GM18909 (cell line): ENCODE results near the gene CCS.
A peak's percentile ranks its signal among the peaks of the same experiment; 100 is the strongest.
"Not testable (repeated sequence)": the region's sequence is repeated elsewhere in the genome, so short reads cannot be mapped to it uniquely, and the experiment has no call there.

Source experiments
- ATAC-seq: cut with Tn5 transposase; IDR thresholded peaks from one replicate; pipeline ENCODE4 v1.9.1; 2021; ENCODE audit warnings: mild to moderate bottlenecking; ENCODE audit not compliant: unreplicated experiment, poor library complexity

The CCS gene, protein sequence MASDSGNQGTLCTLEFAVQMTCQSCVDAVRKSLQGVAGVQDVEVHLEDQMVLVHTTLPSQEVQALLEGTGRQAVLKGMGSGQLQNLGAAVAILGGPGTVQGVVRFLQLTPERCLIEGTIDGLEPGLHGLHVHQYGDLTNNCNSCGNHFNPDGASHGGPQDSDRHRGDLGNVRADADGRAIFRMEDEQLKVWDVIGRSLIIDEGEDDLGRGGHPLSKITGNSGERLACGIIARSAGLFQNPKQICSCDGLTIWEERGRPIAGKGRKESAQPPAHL

GRCh38 chr11:66592457-66593302, at the start of gene CCS, which contains the start of gene CCDC87:
Gene CCS (plus strand): TSS chr11:66593185. CDS start chr11:66593262, 77 bp downstream.
Gene CCDC87 (minus strand): TSS chr11:66593063. CDS start chr11:66593015, 48 bp downstream.
- ATAC-seq, result peak; percentile 93

GRCh38 chr11:66543263-66544107, 49.5 kb upstream of the CCS start:
- ATAC-seq, result peak; percentile 36

- ATAC-seq, result not testable (repeated sequence)
These were observed 48.0 kb upstream of the CCS start for GRCh38 chr11:66544952-66545351.

DNA sequence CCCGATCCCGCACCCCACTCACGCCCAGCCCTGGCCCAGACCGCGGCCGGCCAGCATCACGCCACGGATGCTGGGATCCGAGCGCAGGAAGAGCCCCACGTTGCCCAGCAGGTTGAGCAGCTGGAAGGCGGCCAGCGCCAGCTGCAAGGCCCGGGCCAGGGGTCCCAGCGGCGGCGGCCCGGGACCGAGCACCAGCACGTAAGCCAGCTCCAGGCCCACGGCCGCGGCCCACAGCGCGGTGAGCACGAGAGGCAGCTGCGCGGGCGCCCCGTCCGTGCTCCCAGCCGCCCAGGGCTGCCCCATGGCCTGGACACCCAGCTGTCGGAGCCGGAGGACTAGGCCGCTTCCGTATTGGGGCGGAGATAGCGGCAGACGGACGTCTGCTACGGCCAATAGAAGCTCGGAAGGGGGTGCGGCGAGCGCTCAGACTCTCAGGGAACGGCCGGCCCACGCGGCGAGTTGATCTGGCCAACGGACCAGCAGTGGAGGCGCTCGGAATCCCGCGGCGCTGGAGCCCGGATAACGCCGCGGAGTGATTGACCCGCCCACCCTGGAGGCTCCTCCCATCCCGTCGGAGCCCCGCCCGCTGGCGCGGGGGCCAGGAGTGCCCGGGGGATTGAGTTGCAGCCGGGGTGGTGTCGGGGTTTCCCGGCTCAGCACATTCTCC, 47.2 kb upstream of the CCS start, which contains the start of gene ZDHHC24:
Gene ZDHHC24 (minus strand): TSS at position 348 of the 667 bp plus-strand sequence. CDS start 45 bp downstream, at position 303.
- peak; percentile 80 for ATAC-seq

- ATAC-seq, result no peak
These were observed 46.5 kb upstream of the CCS start, which contains the start of gene ACTN3 for GRCh38 chr11:66546368-66546965. Gene ACTN3 (plus strand): TSS chr11:66546903. CDS start chr11:66546938, 35 bp downstream.

DNA sequence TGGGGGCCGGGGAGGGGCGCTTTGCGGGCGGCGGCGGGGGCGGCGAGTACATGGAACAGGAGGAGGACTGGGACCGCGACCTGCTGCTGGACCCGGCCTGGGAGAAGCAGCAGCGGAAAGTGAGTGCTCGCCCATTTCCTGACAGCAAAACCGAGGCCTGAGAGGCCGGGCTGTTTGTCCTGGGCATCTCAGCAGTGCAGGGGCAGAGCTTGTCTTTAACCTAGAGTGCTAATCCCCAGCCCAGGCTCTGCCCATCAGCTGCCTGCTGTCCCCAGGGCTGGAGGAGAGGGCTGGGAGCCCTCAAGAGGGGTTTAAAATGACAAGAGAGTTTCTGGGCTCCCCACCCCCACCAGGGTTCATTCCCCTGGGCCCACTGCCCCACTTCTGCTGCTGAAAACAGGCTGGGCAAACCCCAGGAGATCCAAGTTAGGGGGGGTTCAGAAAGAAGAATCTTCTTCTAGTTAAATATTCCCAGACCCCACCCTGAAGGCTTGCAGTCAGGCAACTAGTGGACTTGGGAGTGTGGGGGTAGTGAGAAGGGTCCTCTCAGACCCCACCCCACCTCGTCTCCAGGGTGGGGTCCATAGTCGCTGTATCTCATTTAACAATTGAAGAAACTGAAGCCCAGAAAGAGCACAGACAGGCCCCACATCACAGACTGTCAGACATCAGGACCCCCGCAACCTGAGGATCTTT, 45.9 kb upstream of the CCS start:
- ATAC-seq, result no peak

DNA sequence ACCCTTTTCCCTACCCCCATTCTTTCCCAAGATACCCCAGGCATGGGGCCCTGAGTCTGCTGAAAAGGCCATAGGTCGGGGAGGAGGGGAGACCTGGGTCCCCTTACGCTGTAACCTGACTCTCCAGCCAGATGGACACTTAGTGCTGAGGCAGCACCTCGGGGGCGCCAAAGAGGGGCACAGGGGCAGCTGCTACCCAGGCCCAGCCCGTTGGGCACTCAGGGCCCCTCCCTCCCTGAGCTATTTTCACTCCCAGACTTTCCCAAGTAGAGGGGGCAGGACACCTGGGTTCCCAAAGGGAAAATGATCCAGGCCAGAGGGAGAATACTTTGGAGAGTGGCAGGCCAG, 45.3 kb upstream of the CCS start:
- no peak for ATAC-seq

- ATAC-seq, result no peak
These were observed 44.9 kb upstream of the CCS start for GRCh38 chr11:66548041-66548440.

DNA sequence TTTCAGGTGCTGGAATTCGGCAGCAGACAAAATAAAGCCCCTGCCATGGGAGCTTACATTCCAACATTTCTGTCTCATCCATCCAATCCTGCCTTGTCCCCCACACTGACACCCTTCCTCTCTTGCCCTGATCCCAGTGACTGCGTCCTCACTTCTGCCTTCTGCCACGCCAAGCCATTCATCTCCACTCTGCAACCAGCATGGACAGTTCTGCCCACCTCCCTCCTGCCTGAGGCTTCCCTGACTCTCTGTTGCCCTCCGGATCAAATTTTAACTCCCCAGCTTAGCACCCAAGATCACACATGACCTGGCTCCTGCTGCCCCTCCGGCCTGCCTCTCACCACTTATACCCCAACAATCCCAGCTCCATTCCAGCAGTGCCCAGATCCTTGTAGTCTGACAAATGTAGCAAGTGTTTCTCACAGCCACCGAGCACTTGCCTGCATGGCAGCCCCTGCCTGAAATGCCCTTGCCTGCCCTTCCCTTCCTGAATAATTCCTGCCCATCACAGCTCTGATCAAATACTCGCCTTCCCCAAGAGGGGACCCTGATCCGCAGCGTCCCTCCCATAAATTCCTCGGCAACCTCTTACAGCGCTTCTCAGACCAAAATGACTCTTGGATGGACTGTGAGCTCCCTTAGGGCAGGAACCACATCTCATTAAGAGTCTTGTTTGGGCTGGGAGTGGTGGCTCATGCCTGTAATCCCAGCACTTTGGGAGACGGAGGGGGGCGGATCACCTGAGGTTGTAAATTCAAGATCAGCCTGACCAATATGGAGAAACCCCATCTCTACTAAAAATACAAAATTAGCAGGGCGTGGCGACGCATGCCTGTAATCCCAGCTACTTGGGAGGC, 44.0 kb upstream of the CCS start:
- ATAC-seq, result no peak

DNA sequence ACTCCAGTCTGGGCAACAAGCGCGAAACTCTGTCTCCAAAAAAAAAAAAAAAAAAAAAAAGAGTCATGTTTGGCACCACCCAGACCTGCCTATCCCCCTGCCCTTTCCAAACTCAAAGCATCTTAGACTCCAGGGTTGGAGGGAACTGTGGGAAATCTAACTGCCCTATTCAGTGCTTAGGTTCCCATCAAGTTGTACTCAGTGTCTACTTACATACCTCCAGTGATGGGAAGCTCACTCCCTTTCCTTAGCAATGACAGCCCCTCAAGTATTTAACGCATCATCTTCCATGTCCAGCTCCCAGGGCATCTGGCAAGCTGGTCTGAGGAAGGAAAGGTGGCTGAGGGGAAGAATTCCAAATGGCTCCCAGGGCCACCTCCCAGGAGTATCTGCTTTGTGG, 43.3 kb upstream of the CCS start:
- ATAC-seq, result no peak

DNA sequence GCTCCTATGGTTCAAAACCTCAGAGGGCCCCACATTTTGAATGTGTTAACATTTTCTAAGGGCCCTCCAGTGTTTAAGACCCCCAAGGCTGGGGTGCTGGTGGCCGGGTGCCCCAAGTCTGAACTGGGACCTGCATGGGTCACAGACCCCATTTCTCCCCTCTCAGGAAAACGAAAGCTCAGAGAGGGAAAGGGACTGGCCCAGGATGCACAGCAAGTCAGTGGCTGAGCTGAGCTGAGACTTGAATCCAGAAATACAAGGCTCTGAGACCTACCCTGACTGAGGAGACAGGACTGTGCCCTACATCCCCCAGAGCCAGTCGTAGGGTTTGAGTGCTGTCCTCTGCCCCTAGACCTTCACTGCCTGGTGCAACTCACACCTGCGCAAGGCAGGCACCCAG, 42.1 kb upstream of the CCS start:
- ATAC-seq, result no peak

GRCh38 chr11:66554602-66555001, 38.4 kb upstream of the CCS start:
- ATAC-seq, result no peak

DNA sequence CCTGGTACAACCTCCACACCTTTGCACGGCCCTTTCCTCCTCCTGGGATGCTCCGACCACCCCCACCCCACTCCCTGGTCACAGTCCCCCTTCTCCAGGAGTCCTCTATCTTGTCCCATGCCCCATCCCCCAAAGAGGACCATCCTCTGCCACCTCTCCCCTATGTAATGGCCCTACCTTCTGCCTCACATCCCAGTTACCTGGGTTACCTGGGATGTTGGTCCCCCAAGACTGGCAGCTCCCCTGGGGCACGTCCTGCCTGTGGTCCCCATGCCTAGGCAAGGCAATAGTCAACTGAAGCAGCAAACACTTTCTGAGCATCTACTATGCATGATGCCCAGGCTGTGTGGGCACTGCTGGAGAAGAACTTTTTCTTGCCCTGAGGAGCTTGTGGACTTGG, 37.6 kb upstream of the CCS start:
- no peak for ATAC-seq

- ATAC-seq, result no peak
These were observed 36.9 kb upstream of the CCS start for GRCh38 chr11:66556086-66556485.

DNA sequence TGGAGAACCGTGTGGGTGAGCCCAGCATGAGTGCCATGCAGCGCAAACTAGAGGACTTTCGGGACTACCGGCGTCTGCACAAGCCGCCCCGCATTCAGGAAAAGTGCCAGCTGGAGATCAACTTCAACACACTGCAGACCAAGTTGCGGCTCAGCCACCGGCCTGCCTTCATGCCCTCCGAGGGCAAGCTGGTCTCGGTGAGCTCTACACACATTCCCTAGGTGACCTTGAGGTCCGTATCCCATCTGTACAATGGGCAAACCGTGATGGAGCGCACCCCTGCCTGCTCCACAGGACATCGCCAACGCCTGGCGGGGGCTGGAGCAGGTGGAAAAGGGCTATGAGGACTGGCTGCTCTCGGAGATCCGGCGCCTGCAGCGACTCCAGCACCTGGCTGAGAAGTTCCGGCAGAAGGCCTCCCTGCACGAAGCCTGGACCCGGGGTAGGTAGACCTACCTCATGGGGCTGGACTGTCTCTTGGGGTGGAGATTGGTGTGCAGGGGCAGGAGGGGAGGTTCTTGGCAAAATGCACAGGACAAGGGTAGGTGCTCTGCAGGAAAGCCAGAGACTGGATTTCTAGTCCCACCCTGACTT, 35.2 kb upstream of the CCS start:
- ATAC-seq, result no peak

GRCh38 chr11:66559142-66559865, 33.7 kb upstream of the CCS start:
- no peak for ATAC-seq
